SK-N-SH treated with all-trans-retinoic acid at 6 μM for 48 hours (cell line): ENCODE results near the gene C1orf198.

Source experiments
- ATAC-seq: fragments of 200-7000 bp; cut with Tn5 transposase; 3 replicates; pipeline ENCODE4 v1.9.1; 2020; ENCODE audit warnings: mild to moderate bottlenecking, moderate library complexity
- ARNTL ChIP-seq: fragments of 450-650 bp; formaldehyde crosslinking; IDR thresholded peaks from 2 replicates; pipeline ENCODE4 v1.5.0; 2020; ENCODE audit warnings: low read depth, mild to moderate bottlenecking, moderate library complexity, borderline replicate concordance
- BACH2 ChIP-seq: fragments of 250-450 bp; sonication (Bioruptor Pico); IDR thresholded peaks from 2 replicates; pipeline ENCODE4 v1.9.0; 2021; ENCODE audit warnings: mild to moderate bottlenecking, borderline replicate concordance
- CREB5 ChIP-seq: fragments of 250-450 bp; sonication (Bioruptor Pico); IDR thresholded peaks from 2 replicates; pipeline ENCODE4 v1.5.1; 2020; ENCODE audit warnings: low read depth, mild to moderate bottlenecking, moderate library complexity
- CSDC2 ChIP-seq: fragments of 250-450 bp; sonication (Bioruptor Pico); IDR thresholded peaks from 2 replicates; pipeline ENCODE4 v1.5.0; 2020; ENCODE audit warnings: mild to moderate bottlenecking, moderate library complexity
- CSRNP3 ChIP-seq: fragments of 250-450 bp; sonication (Bioruptor Pico); IDR thresholded peaks from 2 replicates; pipeline ENCODE4 v1.5.1; 2021; ENCODE audit warnings: mild to moderate bottlenecking, moderate library complexity
- ESRRG ChIP-seq: fragments of 250-450 bp; sonication (Bioruptor Pico); IDR thresholded peaks from 2 replicates; pipeline ENCODE4 v1.6.1; 2021; ENCODE audit warnings: mild to moderate bottlenecking
- GLIS3 ChIP-seq: fragments of 250-450 bp; sonication (Bioruptor Pico); IDR thresholded peaks from 2 replicates; pipeline ENCODE4 v1.5.0; 2020; ENCODE audit warnings: mild to moderate bottlenecking, moderate library complexity
- ISL1 ChIP-seq: fragments of 250-450 bp; sonication (Bioruptor Pico); IDR thresholded peaks from 2 replicates; pipeline ENCODE4 v2.1.2; 2022; ENCODE audit warnings: mild to moderate bottlenecking, moderate library complexity
- OSR1 ChIP-seq: fragments of 250-450 bp; sonication (Bioruptor Pico); IDR thresholded peaks from 2 replicates; pipeline ENCODE4 v1.8.0; 2022; ENCODE audit warnings: moderate library complexity, mild to moderate bottlenecking, inconsistent platforms
- PATZ1 ChIP-seq: fragments of 250-450 bp; sonication (Bioruptor Pico); IDR thresholded peaks from 2 replicates; pipeline ENCODE4 v1.8.0; 2020; ENCODE audit warnings: mild to moderate bottlenecking, moderate library complexity, borderline replicate concordance
- POU6F1 ChIP-seq: fragments of 250-450 bp; sonication (Bioruptor Pico); IDR thresholded peaks from 2 replicates; pipeline ENCODE4 v1.8.0; 2021; ENCODE audit warnings: low read depth, mild to moderate bottlenecking, moderate library complexity, borderline replicate concordance
- PPARA ChIP-seq: fragments of 250-450 bp; sonication (Bioruptor Pico); IDR thresholded peaks from 2 replicates; pipeline ENCODE4 v1.5.0; 2020; ENCODE audit warnings: mild to moderate bottlenecking, borderline replicate concordance
- RARB ChIP-seq: fragments of 250-450 bp; sonication (Bioruptor Pico); IDR thresholded peaks from 2 replicates; pipeline ENCODE4 v1.8.0; 2021; ENCODE audit warnings: mild to moderate bottlenecking, moderate library complexity
- SNAI2 ChIP-seq: fragments of 250-450 bp; sonication (Bioruptor Pico); IDR thresholded peaks from 2 replicates; pipeline ENCODE4 v1.5.0; 2020; ENCODE audit warnings: mild to moderate bottlenecking, moderate library complexity
- TCF4 ChIP-seq: fragments of 250-450 bp; sonication (Bioruptor Pico); IDR thresholded peaks from 2 replicates; pipeline ENCODE4 v1.8.0; 2021; ENCODE audit warnings: mild to moderate bottlenecking, moderate library complexity, borderline replicate concordance
- TOX ChIP-seq: fragments of 250-450 bp; sonication (Bioruptor Pico); IDR thresholded peaks from 2 replicates; pipeline ENCODE4 v1.8.0; 2021; ENCODE audit warnings: mild to moderate bottlenecking, moderate library complexity, borderline replicate concordance
- TSHZ2 ChIP-seq: fragments of 250-450 bp; sonication (Bioruptor Pico); IDR thresholded peaks from 2 replicates; pipeline ENCODE4 v1.5.0; 2020; ENCODE audit warnings: mild to moderate bottlenecking, moderate library complexity
- ZC3H10 ChIP-seq: fragments of 250-450 bp; sonication (Bioruptor Pico); IDR thresholded peaks from 2 replicates; pipeline ENCODE4 v1.5.1; 2021; ENCODE audit warnings: mild to moderate bottlenecking, moderate library complexity
- ZFP3 ChIP-seq: fragments of 250-450 bp; sonication (Bioruptor Pico); IDR thresholded peaks from 2 replicates; pipeline ENCODE4 v1.5.0; 2020; ENCODE audit warnings: mild to moderate bottlenecking, moderate library complexity
- ZFP30 ChIP-seq: fragments of 450-650 bp; formaldehyde crosslinking; IDR thresholded peaks from 2 replicates; pipeline ENCODE4 v1.5.0; 2022; ENCODE audit warnings: mild to moderate bottlenecking, moderate library complexity
- ZNF70 ChIP-seq: fragments of 450-650 bp; formaldehyde crosslinking; IDR thresholded peaks from 2 replicates; pipeline ENCODE4 v1.5.0; 2020; ENCODE audit warnings: mild to moderate bottlenecking, moderate library complexity
- ZNF8 ChIP-seq: fragments of 450-650 bp; formaldehyde crosslinking; IDR thresholded peaks from 2 replicates; pipeline ENCODE4 v1.5.0; 2020; ENCODE audit warnings: mild to moderate bottlenecking, moderate library complexity

The C1orf198 gene

GRCh38 chr1:230818367-230818766 is 50.0 kb downstream of the C1orf198 start:
- no peak for ATAC-seq
- TF ChIP-seq PPARA (CRISPR knock-in tag) (no peak), CREB5 (CRISPR knock-in tag) (no peak), TCF4 (CRISPR knock-in tag) (no peak), POU6F1 (CRISPR knock-in tag) (no peak), OSR1 (no peak), PATZ1 (CRISPR knock-in tag) (no peak), ARNTL (CRISPR knock-in tag) (no peak), RARB (no peak), ZFP30 (CRISPR knock-in tag) (no peak), ISL1 (CRISPR knock-in tag) (no peak), SNAI2 (no peak), BACH2 (CRISPR knock-in tag) (no peak), ZNF8 (CRISPR knock-in tag) (no peak), CSDC2 (CRISPR knock-in tag) (no peak), ESRRG (no peak), TOX (CRISPR knock-in tag) (no peak), ZFP3 (CRISPR knock-in tag) (no peak), ZNF70 (CRISPR knock-in tag) (no peak), ZC3H10 (CRISPR knock-in tag) (no peak), TSHZ2 (CRISPR knock-in tag) (no peak)

- peak; percentile 24; the same call in 1 of the 3 replicates for ATAC-seq
- TF ChIP-seq CSRNP3 (CRISPR knock-in tag) (no peak), OSR1 (no peak), TSHZ2 (CRISPR knock-in tag) (no peak), GLIS3 (CRISPR knock-in tag) (no peak), ZFP3 (CRISPR knock-in tag) (no peak), CREB5 (CRISPR knock-in tag) (no peak)
Observed at GRCh38 chr1:230816018-230816417, 52.3 kb downstream of the C1orf198 start.
